ENCODE results near the gene CTNNA2. TPM values are rescaled to one million over a fixed set of nuclear protein-coding genes. Genes with fewer than 3 reads are reported as not detected.

The CTNNA2 gene
- total RNA-seq, 1 donor from 2014 or later, result not detected

DNA sequence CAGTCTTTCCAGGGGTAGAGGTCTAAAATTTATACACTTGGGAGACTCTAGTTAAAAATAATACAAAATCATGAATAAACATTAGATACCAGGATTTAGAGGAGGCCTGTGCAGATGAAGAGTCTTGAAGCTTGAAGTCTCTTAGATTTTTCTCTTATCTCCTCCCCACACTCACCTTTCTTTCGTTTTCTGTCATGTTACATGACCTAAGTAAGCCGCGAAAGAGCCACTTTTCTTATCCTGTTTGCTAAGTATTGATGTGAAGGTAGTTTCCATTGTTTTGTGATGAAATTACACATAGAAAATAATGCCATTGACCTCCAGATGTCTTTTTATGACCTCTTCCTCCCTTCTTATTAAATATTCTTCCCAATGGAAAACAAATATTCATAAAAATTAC, 423.9 kb downstream of the CTNNA2 start:
- ATAC-seq, result no peak

DNA sequence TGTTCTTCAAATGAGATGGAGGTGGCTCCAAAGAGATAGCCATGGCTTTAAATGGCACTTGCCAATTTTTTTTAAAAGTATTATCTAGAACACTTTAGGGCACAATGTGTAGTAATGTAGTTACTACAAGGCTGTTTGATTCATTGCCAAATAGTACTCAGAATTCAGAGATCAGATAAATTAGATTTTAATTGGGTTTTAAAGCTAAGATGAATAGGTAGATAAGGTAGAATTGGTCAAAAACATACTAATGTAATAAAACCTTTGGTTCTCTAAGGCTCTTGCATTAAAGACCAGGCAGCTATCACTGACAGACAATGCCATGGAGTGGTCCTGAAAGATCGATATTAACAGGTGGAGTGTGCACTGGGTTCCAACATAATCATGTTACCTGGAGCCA, 425.8 kb downstream of the CTNNA2 start:
- ATAC-seq, result no peak

GRCh38 chr2:79940364-79940763, 427.5 kb downstream of the CTNNA2 start:
- ATAC-seq, result no peak

- ATAC-seq, result no peak
Measured at GRCh38 chr2:79941179-79941578, 428.3 kb downstream of the CTNNA2 start.

GRCh38 chr2:79944205-79944604, 431.4 kb downstream of the CTNNA2 start:
- no peak for ATAC-seq

- ATAC-seq, result no peak
Measured at GRCh38 chr2:79945653-79946445, 433.0 kb downstream of the CTNNA2 start.

DNA sequence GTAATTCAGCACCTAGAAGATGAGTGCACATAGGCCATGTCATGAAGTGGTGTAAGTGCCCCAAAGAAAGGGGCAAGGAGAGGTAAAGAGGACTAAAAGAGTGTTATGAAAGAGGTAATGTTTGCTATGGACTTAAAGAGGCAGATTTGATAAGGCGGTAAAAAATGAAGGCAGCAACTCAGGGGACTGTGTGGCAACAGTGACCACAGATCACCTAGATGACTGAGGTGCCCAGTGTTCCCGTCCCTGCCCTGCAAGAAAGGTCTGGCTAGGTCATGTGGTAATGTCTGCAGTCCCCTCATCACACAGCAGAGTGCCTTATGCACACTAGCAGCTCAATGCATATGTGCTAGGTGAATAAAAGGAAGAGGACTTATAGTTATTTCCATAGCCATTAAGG, 434.9 kb downstream of the CTNNA2 start:
- no peak for ATAC-seq

DNA sequence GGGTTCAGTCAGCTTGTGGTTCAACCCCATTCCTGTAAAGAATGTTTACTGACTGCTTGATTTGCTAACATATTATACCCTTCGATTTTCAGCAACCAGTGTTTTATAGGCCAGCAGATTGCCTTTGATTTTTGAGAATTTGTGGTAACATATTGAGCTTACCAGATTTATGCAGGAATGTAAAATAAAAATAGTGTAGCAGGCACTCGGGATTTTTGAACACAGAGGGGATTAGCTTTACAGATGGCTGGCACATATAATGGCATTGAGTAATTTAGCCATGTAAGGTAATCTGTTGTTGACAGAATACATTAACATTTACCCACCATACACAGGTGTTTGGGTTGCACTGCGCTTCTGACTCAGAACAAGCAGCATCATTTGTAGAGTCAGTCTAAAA, 437.7 kb downstream of the CTNNA2 start:
- no peak for ATAC-seq

- no peak for ATAC-seq
Measured at GRCh38 chr2:79952616-79953015, 439.8 kb downstream of the CTNNA2 start.

- ATAC-seq, result no peak
Measured at GRCh38 chr2:79960035-79960434, 447.2 kb downstream of the CTNNA2 start.

DNA sequence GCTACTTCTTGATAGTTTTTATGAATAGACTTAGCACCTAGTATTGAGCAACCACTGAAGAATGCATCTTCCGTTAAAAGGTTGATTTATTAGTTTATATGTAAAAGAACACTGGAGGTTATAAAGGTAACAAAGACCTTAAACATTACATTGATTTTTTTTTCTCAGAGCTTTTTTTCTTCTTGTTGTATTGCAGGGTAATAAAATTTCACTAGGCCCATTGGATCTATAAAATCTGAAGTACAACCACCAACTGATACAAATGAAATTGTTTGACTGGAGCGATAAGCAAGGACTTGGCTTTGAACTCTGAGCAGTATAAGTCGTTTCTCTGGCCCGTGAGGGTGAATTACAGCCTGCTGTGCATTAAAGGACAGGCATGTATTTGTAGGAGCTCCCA, 447.7 kb downstream of the CTNNA2 start:
- ATAC-seq, result no peak

DNA sequence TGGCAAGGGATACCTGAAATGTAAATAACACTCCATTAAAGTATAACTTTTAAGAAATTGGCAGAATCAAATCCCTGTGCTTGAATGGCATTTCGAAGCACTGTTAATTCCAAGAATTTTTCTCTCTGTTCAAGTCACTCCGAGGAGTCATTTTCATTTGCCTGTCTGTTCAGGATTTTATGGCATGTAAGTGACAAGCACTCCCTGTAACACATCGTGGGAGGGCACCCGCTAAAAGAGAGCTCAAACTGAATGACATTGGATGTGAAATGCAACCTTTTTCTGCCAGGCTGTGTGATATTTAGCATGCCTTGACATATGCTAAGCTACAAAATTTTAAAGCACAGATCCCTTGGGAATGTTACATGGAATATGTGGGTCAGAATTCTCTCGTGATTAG, 452.1 kb downstream of the CTNNA2 start:
- ATAC-seq, result no peak

- ATAC-seq, result no peak
Measured at GRCh38 chr2:79966369-79966768, 453.5 kb downstream of the CTNNA2 start.

DNA sequence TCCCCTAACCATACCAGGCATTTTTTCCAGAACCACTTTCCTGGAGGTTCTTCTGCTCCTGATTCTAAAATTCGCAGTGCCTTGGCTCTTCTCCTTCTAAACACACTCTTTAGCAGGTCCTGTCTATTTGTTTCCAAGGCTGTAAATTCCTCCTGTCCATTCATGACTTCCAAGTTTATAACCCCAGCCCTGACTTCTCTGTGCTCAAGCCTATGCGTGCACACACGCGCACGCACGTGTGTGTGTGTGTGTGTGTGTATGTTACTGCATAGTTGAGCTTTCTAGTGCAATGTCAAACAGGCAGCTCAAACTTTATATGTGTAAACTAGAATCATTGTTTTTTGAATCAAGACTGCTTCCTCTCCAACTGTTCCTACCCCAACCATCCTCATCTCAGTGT, 454.0 kb downstream of the CTNNA2 start:
- no peak for ATAC-seq

DNA sequence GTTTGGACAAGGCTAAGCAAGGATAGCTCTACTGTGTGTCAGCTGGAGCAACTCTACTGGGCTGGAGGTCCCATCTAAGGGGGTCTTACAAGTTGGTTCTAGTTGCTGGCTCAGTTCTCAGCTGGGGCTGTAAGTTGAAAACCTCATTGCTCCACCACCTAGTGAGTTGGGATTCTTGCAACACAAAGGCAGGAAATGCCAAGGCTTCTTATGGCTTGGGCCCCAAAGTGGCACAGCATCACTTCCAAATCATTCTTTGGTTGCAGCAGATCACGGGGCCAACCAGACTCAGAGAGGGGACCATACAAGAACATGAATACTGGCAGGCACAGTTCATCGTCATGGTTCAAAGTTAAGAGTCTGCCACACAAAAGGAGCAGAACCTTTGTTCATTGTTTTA, 459.0 kb downstream of the CTNNA2 start:
- ATAC-seq, result no peak

GRCh38 chr2:79972661-79973060, 459.8 kb downstream of the CTNNA2 start:
- ATAC-seq, result no peak

DNA sequence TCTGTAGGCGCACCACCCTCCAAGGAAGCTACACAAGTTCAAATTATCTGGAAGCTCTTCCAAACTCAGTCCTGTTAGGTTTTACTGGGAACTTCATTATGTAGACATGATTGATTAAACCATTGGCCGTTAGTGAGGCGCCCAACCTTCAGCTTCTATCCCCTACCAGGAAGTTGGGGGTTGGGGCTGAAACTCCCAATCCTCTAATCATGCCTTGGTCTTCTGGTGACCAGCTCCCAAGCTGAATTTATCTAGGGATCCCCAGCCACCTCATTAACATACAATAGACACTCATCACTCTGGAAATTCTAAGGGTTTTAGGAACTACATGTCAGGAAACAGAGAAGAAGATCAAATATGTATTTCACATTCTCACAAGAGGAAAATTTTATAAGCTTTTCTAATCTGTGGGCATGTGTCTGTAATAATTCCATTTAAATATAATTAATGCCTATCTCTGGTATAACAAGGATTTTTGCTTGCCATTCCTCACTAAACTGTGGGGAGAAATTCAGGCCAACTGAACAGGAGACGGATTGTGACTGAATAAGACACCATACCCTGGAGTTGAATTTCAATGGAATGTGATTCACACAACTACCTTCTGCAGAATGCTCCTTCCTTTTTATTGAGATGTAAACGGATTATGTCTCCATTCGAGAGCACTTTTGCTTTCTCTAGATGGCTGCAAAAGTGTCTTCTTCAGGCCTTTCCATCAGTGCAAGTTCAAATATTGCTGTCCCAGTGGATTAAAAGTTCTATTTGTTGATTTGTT, 463.1 kb downstream of the CTNNA2 start:
- no peak for ATAC-seq

GRCh38 chr2:79977792-79978191, 464.9 kb downstream of the CTNNA2 start:
- ATAC-seq, result no peak

DNA sequence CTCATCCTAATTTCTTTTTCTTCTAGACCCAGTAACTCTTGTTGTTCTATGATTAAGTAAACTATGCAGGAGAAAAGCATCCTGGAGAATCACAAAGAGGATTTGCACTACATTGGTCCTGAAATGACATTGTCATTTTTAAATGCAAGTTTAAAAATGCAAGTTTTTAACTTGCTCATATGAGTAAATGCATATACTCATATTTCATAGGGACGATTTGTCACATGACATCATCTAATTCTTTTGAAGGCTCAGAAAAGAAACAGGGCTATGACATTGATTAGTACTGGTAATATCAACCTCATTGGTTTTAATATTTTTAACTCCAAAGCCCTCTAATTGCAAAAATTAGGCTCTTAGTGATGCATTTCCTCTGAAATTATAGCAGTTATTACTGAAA, 467.3 kb downstream of the CTNNA2 start:
- no peak for ATAC-seq

- ATAC-seq, result no peak
Measured at GRCh38 chr2:79980816-79981215, 468.0 kb downstream of the CTNNA2 start.

GRCh38 chr2:79981316-79981715, 468.5 kb downstream of the CTNNA2 start:
- no peak for ATAC-seq

DNA sequence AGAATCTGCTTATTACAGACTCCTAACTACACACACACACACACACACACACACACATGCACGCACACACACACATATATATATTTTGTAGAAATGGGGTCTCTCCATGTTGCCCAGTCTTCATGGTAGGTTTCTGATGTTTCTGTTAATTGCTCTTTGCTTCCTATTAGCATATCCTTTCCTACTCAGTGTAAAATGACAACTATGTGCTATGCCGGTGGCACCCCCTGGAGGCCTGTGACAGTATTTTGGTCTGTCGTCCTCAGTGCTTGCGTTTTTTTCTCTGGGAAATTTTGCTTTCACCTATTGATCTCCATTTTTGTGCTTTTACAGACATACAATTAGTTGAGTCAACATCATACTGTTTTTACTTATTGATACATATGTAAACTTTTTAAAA, 469.6 kb downstream of the CTNNA2 start:
- no peak for ATAC-seq

DNA sequence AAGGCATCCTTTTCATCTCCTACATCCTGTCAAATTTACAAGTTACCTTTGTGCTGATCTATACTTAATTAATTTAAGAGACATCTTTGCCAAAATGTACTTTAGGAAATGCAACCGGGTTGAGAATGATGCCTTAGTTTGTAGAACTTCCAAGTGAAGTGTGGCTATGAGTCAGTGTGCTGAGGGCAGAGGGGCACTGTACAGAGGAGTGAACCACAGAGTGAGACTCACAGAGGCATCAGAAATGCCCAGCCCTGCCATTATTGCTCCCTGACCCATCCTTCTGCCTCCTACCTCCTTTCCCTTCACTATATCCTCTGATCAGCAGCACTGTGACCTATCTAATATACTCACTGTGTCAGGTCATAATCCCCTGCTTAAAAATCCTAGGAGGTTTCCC, 471.6 kb downstream of the CTNNA2 start:
- no peak for ATAC-seq

DNA sequence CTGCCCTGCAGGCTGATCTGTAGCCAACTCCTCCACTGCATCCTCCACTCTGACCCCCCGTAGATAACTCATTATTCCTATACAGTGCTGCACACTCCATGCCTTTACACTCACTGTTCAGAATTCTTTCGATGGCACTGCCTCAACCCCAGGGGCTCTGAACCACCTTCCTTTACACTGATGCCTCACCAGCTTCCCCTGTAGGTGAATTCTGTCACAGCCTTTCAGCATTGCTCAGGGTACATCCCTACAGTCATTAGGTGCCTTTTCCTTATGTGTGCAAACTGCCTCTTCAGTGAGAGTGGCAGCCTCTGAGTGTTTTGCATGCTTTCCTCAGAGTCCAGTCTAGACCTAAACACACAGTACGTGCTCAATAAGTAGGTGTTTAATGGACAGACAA, 472.3 kb downstream of the CTNNA2 start:
- no peak for ATAC-seq
